ENCODE data around the gene RNF148. TPM values are rescaled to one million over a fixed set of nuclear protein-coding genes. Genes with fewer than 3 reads are reported as not detected.

RNF148 gene
- total and polyA plus RNA-seq, 2 of the 8 experiments (the other 6 are each of a cell fraction or from before 2014, with no cell fraction given), result 0.27 to 0.45 TPM

DNA sequence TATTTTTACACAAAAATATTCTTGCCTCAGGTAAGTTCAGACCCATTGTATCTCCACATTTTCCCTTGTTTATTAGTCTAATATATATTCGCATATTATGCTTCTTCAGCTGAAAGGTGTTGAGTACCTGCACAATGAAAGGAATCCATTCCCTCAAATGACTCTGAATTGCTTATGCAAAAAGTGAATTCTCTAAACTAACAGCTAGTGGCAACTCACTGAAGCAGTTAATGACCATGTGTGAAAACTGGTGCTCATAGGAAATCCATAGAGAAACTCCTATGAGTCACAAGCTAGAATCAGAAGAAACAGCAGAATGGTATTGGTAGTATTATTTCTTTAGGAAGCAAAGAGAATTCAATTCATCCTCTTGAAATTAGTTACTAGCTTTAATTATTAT lies 33.5 kb upstream of the RNF148 start (continued):
- TF ChIP-seq, protein P1, sequence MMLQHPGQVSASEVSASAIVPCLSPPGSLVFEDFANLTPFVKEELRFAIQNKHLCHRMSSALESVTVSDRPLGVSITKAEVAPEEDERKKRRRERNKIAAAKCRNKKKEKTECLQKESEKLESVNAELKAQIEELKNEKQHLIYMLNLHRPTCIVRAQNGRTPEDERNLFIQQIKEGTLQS (IDR thresholded peaks at IDR 0.05; ENCODE audit: insufficient read depth, low read depth, low read length), result no peak
- TF ChIP-seq CEBPB (IDR thresholded peaks at IDR 0.05; ENCODE audit: low read depth, low read length) (no peak), RAD21 (IDR thresholded peaks at IDR 0.05 in 1 of 2, conservative IDR thresholded peaks at IDR 0.05 in 1 of 2; ENCODE audit: low read depth in 2 of 2, low read length in 2 of 2) (no peak)

All from H1 (cell line).